ENCODE measurements around the gene IL17REL.

IL17REL gene

GRCh38 chr22:50019316-50019715 is 6.8 kb upstream of the IL17REL start:
- H3K4me3 ChIP-seq (replicated peaks; ENCODE audit: low read depth, low read length), result no peak overlapping the region
- no peak for DNase-seq (ENCODE audit: extremely low read depth, low read depth)
- TF ChIP-seq, protein P1, sequence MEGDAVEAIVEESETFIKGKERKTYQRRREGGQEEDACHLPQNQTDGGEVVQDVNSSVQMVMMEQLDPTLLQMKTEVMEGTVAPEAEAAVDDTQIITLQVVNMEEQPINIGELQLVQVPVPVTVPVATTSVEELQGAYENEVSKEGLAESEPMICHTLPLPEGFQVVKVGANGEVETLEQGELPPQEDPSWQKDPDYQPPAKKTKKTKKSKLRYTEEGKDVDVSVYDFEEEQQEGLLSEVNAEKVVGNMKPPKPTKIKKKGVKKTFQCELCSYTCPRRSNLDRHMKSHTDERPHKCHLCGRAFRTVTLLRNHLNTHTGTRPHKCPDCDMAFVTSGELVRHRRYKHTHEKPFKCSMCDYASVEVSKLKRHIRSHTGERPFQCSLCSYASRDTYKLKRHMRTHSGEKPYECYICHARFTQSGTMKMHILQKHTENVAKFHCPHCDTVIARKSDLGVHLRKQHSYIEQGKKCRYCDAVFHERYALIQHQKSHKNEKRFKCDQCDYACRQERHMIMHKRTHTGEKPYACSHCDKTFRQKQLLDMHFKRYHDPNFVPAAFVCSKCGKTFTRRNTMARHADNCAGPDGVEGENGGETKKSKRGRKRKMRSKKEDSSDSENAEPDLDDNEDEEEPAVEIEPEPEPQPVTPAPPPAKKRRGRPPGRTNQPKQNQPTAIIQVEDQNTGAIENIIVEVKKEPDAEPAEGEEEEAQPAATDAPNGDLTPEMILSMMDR (IDR thresholded peaks at IDR 0.05; ENCODE audit: low read depth, low read length, missing control alignments), result no peak

- no peak overlapping the region for H3K4me3 ChIP-seq (replicated peaks; ENCODE audit: low read depth, low read length)
- TF ChIP-seq, protein P1 (IDR thresholded peaks at IDR 0.05; ENCODE audit: low read depth, low read length, missing control alignments), result no peak
- no peak for DNase-seq (ENCODE audit: extremely low read depth, low read depth)
These were observed 6.2 kb upstream of the IL17REL start for GRCh38 chr22:50018608-50019285.

DNA sequence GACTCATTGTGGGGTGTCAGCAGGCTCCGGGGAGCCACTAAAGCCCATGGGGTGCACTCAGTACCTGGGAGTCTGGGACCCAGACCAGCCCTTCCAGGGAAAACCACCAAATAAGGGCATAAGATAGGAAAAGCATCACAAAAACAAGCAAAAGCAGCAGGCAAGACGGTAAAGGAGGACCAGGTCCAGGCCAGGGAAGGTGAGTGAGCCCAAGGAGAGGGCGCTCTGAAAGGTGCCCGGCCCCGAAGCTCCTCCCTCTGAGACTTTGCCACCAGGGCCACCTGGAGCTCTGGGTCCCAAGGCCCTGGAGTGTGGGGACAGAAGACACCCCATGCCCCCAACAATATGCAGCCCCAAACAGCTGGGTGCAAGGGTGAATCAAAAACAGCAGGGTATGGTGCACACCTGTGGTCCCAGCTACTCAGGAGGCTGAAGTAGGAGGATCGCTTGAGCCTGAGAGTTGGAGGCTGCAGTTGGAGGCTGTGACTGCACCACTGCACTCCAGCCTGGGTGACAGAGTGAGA is 5.2 kb upstream of the IL17REL start:
- no peak for DNase-seq (ENCODE audit: extremely low read depth, low read depth)
- no peak overlapping the region for H3K4me3 ChIP-seq (replicated peaks; ENCODE audit: low read depth, low read length)
- TF ChIP-seq, protein P1 (IDR thresholded peaks at IDR 0.05; ENCODE audit: low read depth, low read length, missing control alignments), result no peak

DNA sequence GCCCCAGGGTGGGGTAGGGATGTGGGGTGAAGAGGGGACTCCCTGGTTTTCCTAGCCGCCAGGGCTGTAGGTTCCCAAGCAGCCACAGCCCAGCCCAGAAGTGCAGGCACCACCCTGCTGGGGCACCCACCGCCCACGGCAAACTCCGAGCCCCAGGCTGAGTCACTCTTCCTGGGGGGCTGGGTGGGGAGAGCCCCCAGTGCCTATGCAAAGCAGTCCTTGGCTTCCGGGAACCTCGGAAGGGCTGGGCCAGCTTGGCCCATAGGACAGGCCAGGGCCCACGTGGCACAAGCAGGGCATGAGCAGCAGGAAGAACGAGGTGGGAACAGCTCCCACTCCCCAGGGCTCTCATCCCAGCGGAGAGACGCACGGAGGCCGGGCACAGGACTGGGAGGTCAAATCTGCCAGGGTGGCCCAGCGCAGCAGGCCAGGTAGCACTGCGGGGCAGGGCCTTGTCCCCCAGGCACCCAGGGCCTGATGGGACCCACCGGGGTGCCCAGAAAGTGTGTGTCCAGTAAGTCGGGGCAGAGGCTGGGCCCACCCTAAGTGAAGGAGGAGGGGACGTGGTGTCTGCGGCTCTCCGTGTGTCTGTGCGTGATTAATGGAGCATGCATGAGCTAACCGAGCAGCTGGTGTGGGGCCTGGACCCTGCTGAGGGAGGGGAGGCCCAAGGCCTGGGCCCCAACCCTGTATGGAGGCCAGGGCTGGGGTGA is 4.6 kb upstream of the IL17REL start:
- TF ChIP-seq, protein P1 (IDR thresholded peaks at IDR 0.05; ENCODE audit: low read depth, low read length, missing control alignments), result no peak
- H3K4me3 ChIP-seq (replicated peaks; ENCODE audit: low read depth, low read length), result no peak overlapping the region
- DNase-seq (ENCODE audit: extremely low read depth, low read depth), result no peak

GRCh38 chr22:50016308-50016987 is 3.9 kb upstream of the IL17REL start:
- H3K4me3 ChIP-seq (replicated peaks; ENCODE audit: low read depth, low read length), result no peak overlapping the region
- TF ChIP-seq, protein P1 (IDR thresholded peaks at IDR 0.05; ENCODE audit: low read depth, low read length, missing control alignments), result no peak
- DNase-seq (ENCODE audit: extremely low read depth, low read depth), result no peak

DNA sequence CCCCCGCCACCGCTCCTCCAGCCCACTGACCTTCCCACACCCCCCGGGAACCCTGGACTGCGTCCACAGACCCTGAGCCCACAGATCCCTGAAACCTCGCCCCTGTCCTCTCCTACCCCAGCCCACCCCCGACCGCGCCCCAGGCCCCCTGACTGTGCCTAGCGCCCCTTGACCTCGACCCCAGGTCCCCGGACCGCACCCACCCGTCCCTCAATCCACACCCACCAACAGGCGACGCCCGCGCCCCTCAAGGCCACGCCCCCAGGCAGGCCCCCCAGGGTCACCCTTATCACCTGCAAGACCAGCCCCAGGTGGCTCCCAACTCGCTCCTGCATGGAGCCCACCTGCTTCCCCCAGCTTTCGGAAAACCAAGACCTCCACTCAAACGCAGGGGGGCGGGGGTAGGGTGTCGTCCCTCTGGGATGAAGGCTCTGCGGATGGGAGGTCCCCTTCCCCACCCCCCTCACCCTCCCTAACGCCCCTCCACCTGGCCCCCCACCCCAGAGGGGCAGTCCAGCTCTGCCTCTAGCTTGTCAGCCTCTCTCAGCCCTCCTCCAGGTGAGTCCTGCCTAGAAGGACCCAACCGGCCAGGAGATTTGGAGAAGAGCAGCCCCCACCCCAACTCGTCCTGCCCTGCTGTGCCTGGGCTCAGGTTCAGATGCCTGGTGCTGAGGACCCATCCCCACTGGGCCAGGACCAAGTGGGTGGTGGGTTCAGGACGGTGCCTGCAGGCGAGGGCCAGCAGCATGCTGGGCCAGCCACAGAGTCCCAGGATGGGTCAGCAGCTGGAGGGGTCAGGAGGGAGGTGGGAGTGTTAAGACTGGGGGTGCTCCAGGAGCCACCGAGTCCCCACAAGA is 3.1 kb upstream of the IL17REL start:
- DNase-seq (ENCODE audit: extremely low read depth, low read depth), result no peak

More for the DNA sequence above, 3.1 kb upstream of the IL17REL start:
- TF ChIP-seq, protein P1 (IDR thresholded peaks at IDR 0.05; ENCODE audit: low read depth, low read length, missing control alignments), result no peak
- H3K4me3 ChIP-seq (replicated peaks; ENCODE audit: low read depth, low read length), result no peak overlapping the region

Measured in HFF-Myc (cell line).